T-helper 1 cell treated with Interleukin-12 subunit alpha and Interleukin-12 subunit beta and Interleukin-4 antibody, amounts not matched to agents 30 μg/mL and 1 μg/mL, for 36 hours (primary cell): ENCODE results near the gene KCTD14.
"Not testable (repeated sequence)": the region's sequence is repeated elsewhere in the genome, so short reads cannot be mapped to it uniquely, and the experiment has no call there.

Experiments used
- H3K27ac Mint-ChIP-seq: one replicate; pipeline ENCODE4 v1.8.0; 2021; ENCODE audit warnings: mild to moderate bottlenecking, mixed read lengths
- H3K27me3 Mint-ChIP-seq: one replicate; pipeline ENCODE4 v1.8.0; 2021; ENCODE audit warnings: low read depth, mixed read lengths
- H3K36me3 Mint-ChIP-seq: one replicate; pipeline ENCODE4 v1.8.0; 2021; ENCODE audit warnings: low read depth, mixed read lengths
- H3K4me1 Mint-ChIP-seq: one replicate; pipeline ENCODE4 v1.8.0; 2021; ENCODE audit warnings: low read depth, mixed read lengths
- H3K4me3 Mint-ChIP-seq: one replicate; pipeline ENCODE4 v1.8.0; 2021; ENCODE audit warnings: mild to moderate bottlenecking, moderate library complexity, mixed read lengths
- H3K9me3 Mint-ChIP-seq: one replicate; pipeline ENCODE4 v1.8.0; 2021; ENCODE audit warnings: mixed read lengths

KCTD14 gene

GRCh38 chr11:78057462-78058055 lies 34.5 kb upstream of the KCTD14 start:
- Mint-ChIP-seq H3K36me3 (peaks cover 2% of the 10 kb centered on the region), H3K4me3 (no peak overlapping the region), H3K9me3 (no peaks in the 10 kb centered on the region), H3K27ac (no peak overlapping the region), H3K4me1 (peaks cover 2% of the 10 kb centered on the region), H3K27me3 (no peaks in the 10 kb centered on the region)

- Mint-ChIP-seq H3K9me3 (no peaks in the 10 kb centered on the region), H3K4me1 (peaks cover 4% of the 10 kb centered on the region), H3K4me3 (no peak overlapping the region), H3K36me3 (peaks cover 2% of the 10 kb centered on the region), H3K27me3 (no peaks in the 10 kb centered on the region), H3K27ac (no peak overlapping the region)
Observed at GRCh38 chr11:78056093-78056492, 33.0 kb upstream of the KCTD14 start.

DNA sequence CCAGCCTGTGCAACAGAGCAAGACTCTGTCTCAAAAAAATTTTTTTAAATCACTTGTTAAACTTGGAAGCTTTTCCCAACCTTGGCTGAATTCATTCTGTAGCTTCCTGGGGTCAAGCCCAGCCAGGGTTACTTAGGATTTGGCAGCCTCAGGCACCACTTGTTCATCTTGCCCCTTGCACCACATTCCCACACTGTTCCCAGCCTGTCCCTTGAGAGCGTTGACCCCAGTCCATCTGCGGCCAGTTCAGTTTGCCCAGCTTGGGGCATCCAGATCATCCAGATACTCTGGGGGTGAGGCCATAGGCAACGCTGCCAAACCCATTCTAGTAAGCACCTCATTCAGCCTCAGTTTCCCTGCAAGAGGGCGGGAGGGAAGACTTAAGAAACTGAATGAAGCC lies 31.9 kb upstream of the KCTD14 start:
- Mint-ChIP-seq H3K4me1 (peaks cover 11% of the 10 kb centered on the region), H3K36me3 (peaks cover 3% of the 10 kb centered on the region), H3K27me3 (no peaks in the 10 kb centered on the region), H3K27ac (no peak overlapping the region), H3K9me3 (no peaks in the 10 kb centered on the region), H3K4me3 (no peak overlapping the region)

DNA sequence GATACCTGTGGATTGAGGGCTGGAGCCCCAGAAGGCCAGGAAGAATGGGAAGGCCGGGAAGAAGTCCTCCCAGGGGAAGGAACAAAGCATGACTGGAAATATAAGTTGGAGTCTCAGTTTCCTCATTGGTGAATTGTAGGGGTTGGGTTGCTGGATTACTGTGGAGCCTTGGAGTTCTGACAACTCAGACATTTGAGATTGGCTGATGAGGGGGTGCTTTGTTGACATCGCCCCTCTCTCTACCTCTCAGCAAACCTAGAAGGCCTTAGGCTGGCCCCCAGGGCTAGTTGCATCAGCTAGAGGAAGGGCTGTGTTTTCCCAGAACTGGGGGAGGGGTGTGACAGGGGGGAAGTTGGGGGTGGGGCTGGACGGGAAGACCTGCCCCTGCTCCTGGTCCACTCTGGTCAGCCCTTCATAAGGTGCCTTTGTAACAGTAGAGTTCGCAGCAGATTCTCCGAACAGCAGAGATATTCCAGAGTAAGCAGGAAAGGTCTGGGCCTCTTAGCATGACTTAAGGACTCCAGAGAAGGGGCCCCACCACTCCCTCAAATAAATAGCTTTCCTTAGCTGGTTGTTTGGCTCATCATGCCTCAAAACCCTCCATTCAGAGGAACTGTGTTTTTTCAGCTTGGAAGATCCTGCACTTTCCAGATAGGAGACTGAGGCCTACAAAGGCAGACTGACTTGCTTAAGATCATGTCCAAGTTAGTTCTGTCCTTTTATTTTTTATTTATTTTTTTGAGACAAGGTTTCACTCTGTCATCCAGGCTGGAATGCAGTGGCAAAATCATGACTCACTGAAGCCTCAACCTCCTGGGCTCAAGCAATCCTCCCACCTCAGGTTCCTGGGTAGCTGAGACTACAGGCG lies 28.1 kb upstream of the KCTD14 start:
- Mint-ChIP-seq H3K4me1 (peaks cover 14% of the 10 kb centered on the region), H3K4me3 (no peak overlapping the region), H3K9me3 (no peaks in the 10 kb centered on the region), H3K27me3 (no peaks in the 10 kb centered on the region), H3K27ac (peak overlapping the region; percentile 63), H3K36me3 (peaks cover 3% of the 10 kb centered on the region)

- peaks cover 3% of the 10 kb centered on the region for H3K36me3 Mint-ChIP-seq
- no peaks in the 10 kb centered on the region for H3K9me3 Mint-ChIP-seq
- no peak overlapping the region for H3K27ac Mint-ChIP-seq
- H3K4me3 Mint-ChIP-seq = no peak overlapping the region
- no peaks in the 10 kb centered on the region for H3K27me3 Mint-ChIP-seq
- peaks cover 22% of the 10 kb centered on the region for H3K4me1 Mint-ChIP-seq
Observed at GRCh38 chr11:78049348-78049747, 26.3 kb upstream of the KCTD14 start.

DNA sequence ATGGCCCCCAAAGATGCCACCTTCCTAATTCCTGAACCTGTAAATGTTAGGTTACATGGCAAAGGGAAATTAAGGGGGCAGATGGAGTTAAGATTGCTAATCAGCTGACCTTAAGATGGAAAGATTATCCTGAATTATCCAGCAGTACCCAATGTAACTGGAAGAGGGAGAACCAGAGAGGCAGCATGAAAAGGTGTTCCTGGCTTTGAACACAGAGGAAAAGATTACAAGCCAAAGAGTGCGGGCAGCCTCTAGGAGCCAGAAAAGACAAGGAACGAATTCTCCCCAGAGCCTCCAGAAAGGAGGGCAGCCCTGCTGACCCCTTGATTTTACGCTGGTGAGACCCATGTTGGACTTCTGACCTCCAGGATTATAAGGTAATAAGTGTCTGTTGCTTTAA lies 25.5 kb upstream of the KCTD14 start:
- Mint-ChIP-seq H3K9me3 (no peaks in the 10 kb centered on the region), H3K27ac (no peak overlapping the region), H3K4me3 (no peak overlapping the region), H3K27me3 (no peaks in the 10 kb centered on the region), H3K36me3 (peaks cover 3% of the 10 kb centered on the region), H3K4me1 (peaks cover 22% of the 10 kb centered on the region)

- peaks cover 1% of the 10 kb centered on the region for H3K36me3 Mint-ChIP-seq
- peak overlapping the region; percentile 34 for H3K4me3 Mint-ChIP-seq
- H3K27me3 Mint-ChIP-seq = no peaks in the 10 kb centered on the region
- no peak overlapping the region for H3K27ac Mint-ChIP-seq
- H3K4me1 Mint-ChIP-seq = peaks cover 20% of the 10 kb centered on the region
- H3K9me3 Mint-ChIP-seq = no peaks in the 10 kb centered on the region
Observed at GRCh38 chr11:78046486-78046854, 23.4 kb upstream of the KCTD14 start.

GRCh38 chr11:78045851-78046485 lies 22.9 kb upstream of the KCTD14 start:
- H3K36me3 Mint-ChIP-seq = peaks cover 1% of the 10 kb centered on the region
- no peak overlapping the region for H3K27ac Mint-ChIP-seq

GRCh38 chr11:78044706-78045105 lies 21.6 kb upstream of the KCTD14 start:
- Mint-ChIP-seq H3K27me3 (no peaks in the 10 kb centered on the region), H3K4me1 (peaks cover 20% of the 10 kb centered on the region), H3K27ac (no peak overlapping the region), H3K4me3 (no peak overlapping the region), H3K9me3 (no peaks in the 10 kb centered on the region), H3K36me3 (no peaks in the 10 kb centered on the region)

More at GRCh38 chr11:78045851-78046485, 22.9 kb upstream of the KCTD14 start:
- Mint-ChIP-seq H3K27me3 (no peaks in the 10 kb centered on the region), H3K4me1 (peaks cover 18% of the 10 kb centered on the region), H3K9me3 (no peaks in the 10 kb centered on the region), H3K4me3 (peak overlapping the region; percentile 34)

GRCh38 chr11:78041843-78042440 lies 18.9 kb upstream of the KCTD14 start:
- no peaks in the 10 kb centered on the region for H3K27me3 Mint-ChIP-seq
- H3K36me3 Mint-ChIP-seq = no peaks in the 10 kb centered on the region
- peaks cover 21% of the 10 kb centered on the region for H3K4me1 Mint-ChIP-seq
- no peak overlapping the region for H3K27ac Mint-ChIP-seq
- H3K4me3 Mint-ChIP-seq = no peak overlapping the region
- H3K9me3 Mint-ChIP-seq = no peaks in the 10 kb centered on the region

GRCh38 chr11:78041380-78041719 lies 18.3 kb upstream of the KCTD14 start:
- H3K27ac Mint-ChIP-seq, H3K9me3 Mint-ChIP-seq, H3K4me3 Mint-ChIP-seq, H3K36me3 Mint-ChIP-seq, H3K27me3 Mint-ChIP-seq: not testable (repeated sequence)
- peaks cover 19% of the 10 kb centered on the region for H3K4me1 Mint-ChIP-seq

DNA sequence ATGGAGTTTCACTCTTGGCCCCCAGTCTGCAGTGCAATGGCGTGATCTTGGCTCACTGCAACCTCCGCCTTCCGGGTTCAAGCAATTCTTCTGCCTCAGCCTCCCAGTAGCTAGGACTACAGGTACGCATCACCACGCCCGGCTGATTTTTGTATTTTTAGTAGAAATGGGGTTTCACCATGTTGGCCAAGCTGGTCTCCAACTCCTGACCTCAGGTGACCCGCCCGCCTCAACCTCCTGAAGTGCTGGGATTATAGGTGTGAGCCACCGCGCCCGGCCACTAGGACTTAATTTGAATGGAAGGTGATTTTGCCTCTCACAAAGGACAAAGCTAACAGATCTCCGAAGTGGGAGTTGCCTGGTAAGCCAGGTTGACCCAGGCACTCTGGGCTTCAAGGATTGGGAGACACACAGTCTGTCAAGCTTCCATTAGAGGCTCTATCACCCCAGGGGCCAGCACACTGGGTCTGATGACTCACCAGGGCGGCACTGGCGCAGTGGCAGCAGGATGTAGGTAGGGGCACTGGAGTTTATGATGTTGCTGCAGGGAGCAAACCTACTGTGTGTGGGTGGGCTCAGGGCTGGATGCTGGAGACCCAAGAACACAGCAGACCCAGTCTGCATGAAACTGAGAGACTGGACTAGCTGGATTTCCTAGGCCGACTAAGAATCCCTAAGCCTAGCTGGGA lies 17.8 kb upstream of the KCTD14 start:
- H3K27me3 Mint-ChIP-seq = no peaks in the 10 kb centered on the region
- no peak overlapping the region for H3K27ac Mint-ChIP-seq
- no peaks in the 10 kb centered on the region for H3K9me3 Mint-ChIP-seq
- no peaks in the 10 kb centered on the region for H3K36me3 Mint-ChIP-seq
- H3K4me1 Mint-ChIP-seq = peaks cover 14% of the 10 kb centered on the region
- H3K4me3 Mint-ChIP-seq = no peak overlapping the region

DNA sequence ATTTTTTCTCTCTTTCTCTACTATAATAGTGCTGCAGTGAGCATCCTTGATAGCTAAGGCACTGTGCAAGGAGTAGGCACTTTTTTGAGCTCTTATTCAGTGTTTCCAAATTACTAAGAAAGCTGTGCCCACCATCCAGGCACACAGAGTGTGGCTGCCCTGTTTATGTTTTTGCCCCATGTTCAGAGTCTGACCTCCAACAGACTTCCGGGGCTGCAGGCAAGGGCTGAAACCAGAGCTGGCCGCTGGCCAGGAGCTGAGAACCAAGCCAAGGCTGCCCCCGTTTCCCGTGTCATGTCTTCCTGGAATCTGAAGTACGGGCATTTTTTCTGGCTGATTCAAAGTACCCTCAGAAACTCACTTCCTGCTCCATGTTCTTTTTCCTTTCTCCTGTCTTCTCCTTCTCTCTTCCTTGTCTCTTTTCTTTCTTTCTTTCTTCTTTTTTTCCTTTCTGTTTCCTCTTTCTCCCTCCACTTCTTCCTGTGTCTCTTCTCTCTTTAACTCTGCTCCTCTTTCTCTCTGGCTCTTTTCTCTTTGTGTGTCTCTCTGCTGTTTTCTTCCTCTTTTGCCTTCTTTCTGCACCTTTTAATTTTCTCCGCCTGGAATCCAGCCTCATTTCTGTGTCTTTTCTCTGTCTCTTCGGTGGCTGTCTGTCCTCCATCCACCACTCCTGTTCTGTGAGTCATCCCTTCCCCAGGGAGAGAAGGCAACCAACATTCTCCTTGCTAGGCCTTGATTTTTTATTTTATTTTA lies 17.0 kb upstream of the KCTD14 start:
- no peaks in the 10 kb centered on the region for H3K36me3 Mint-ChIP-seq

More for the DNA sequence above, 17.0 kb upstream of the KCTD14 start:
- Mint-ChIP-seq H3K9me3 (no peaks in the 10 kb centered on the region), H3K4me1 (peaks cover 10% of the 10 kb centered on the region), H3K27ac (peak overlapping the region; percentile 83), H3K27me3 (no peaks in the 10 kb centered on the region), H3K4me3 (peak overlapping the region; percentile 48)
